HG03196 (cell line): ENCODE measurements around the gene LRRC58.

Experiments used
- ATAC-seq: cut with Tn5 transposase; IDR thresholded peaks from one replicate; pipeline ENCODE4 v1.9.1; 2021; ENCODE audit not compliant: unreplicated experiment

LRRC58 gene

DNA sequence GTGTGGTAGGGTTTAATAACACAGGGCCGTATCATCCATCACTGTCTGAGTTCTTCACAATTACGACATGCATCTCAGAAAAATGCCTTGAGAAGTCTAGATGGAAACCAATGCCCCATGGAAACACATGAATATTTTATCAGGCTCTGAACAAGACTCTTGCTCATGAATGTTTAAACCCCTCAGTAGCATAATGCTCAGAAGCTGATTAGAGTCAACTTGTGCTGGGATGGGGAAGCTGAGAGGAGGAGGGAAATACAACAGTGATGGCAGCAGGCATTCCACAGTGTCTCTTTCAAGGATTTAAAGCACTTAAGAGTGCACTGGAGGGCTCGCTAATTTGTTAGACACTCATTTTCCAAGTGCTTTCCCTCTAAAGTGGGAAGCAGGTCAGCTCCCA, 67.9 kb downstream of the LRRC58 start:
- no peak for ATAC-seq

- no peak for ATAC-seq
Observed at GRCh38 chr3:120280566-120280965, 68.6 kb downstream of the LRRC58 start.

GRCh38 chr3:120280026-120280425, 69.1 kb downstream of the LRRC58 start:
- ATAC-seq, result no peak

GRCh38 chr3:120276767-120277166, 72.4 kb downstream of the LRRC58 start:
- no peak for ATAC-seq

DNA sequence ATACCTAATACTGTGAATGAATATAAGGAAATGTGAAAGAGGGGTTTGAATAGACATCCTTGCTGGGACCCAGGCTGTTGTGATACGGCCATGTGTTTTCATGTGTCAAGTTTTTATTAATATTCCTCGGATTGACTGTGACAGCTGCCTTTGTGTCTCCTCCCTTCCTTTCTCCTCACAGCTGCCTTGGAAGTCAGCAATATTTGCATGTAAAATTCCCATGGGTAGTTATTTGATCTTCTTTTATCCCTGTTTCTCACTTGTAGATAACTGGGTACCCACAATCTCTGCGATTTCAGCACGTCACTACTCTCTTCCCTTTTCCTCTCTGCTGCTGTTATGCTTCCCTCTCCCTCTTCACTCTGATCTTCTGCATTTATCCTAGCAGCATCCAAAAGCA, 73.5 kb downstream of the LRRC58 start:
- no peak for ATAC-seq

DNA sequence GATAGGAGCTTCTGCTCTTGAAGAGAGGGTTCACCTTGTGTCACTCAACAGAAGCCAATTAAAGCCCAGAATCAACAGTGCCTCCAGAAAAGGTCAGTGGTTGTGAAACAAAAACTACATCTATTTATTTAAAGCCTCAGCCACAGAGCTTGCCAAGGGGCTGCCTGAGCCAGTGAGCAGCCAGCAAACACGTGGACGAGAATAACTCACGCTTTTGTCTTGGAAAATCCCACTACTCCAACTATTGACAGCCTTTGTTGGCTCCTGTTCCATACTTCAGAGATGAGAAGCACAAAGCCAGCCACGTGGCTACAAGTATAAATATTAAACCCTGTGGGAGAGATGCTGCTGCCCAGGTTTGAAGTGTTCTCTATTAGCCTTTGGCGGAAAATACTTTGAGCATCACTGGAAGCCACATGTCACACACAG, 74.4 kb downstream of the LRRC58 start:
- ATAC-seq, result no peak
